ENCODE measurements around the gene INTS4. TPM values are rescaled to one million over a fixed set of nuclear protein-coding genes. Genes with fewer than 3 reads are reported as not detected.

INTS4 gene
- total RNA-seq: 27.7 and 38.4 TPM in 2 replicates

GRCh38 chr11:77994434-77995362 lies at the start of gene INTS4:
INTS4 (minus strand) TSS chr11:77994668; CDS start chr11:77994643, 25 bp downstream.

GRCh38 chr11:78022397-78023396 lies 28.2 kb upstream of the INTS4 start, which contains the start of gene KCTD14:
KCTD14 (minus strand) TSS chr11:78023276; CDS start chr11:78023249, 27 bp downstream.

Other genes starting within 250 kb of the INTS4 start
- gene RSF1, start 173.9 kb downstream of the INTS4 start, total RNA-seq: 18.0 and 27.0 TPM in 2 replicates
- gene AAMDC, start 173.5 kb downstream of the INTS4 start, total RNA-seq: 39.9 and 48.9 TPM in 2 replicates
- gene KCTD14, start 28.6 kb upstream of the INTS4 start, total RNA-seq: 0.09 and 0.11 TPM in 2 replicates
- gene THRSP, start 69.2 kb upstream of the INTS4 start, total RNA-seq: not detected in 2 replicates
- 68.7 and 85.0 TPM in 2 replicates for gene NDUFC2, start 85.2 kb upstream of the INTS4 start, total RNA-seq
- gene ALG8, start 145.0 kb upstream of the INTS4 start, total RNA-seq: 16.1 and 22.6 TPM in 2 replicates
- gene KCTD21, start 194.0 kb upstream of the INTS4 start, total RNA-seq: 4.2 and 5.4 TPM in 2 replicates
- 5.3 and 7.0 TPM in 2 replicates for gene USP35, start 194.3 kb upstream of the INTS4 start, total RNA-seq